IPS DF 4.7 (cell line): ENCODE measurements around the gene MMP24.

ENCODE experiments used
- DNase-seq: peaks from one replicate; pipeline ENCODE4 v3.0.0-alpha.2; 2013; ENCODE audit warnings: low spot score; ENCODE audit errors: extremely low read depth

MMP24 gene

DNA sequence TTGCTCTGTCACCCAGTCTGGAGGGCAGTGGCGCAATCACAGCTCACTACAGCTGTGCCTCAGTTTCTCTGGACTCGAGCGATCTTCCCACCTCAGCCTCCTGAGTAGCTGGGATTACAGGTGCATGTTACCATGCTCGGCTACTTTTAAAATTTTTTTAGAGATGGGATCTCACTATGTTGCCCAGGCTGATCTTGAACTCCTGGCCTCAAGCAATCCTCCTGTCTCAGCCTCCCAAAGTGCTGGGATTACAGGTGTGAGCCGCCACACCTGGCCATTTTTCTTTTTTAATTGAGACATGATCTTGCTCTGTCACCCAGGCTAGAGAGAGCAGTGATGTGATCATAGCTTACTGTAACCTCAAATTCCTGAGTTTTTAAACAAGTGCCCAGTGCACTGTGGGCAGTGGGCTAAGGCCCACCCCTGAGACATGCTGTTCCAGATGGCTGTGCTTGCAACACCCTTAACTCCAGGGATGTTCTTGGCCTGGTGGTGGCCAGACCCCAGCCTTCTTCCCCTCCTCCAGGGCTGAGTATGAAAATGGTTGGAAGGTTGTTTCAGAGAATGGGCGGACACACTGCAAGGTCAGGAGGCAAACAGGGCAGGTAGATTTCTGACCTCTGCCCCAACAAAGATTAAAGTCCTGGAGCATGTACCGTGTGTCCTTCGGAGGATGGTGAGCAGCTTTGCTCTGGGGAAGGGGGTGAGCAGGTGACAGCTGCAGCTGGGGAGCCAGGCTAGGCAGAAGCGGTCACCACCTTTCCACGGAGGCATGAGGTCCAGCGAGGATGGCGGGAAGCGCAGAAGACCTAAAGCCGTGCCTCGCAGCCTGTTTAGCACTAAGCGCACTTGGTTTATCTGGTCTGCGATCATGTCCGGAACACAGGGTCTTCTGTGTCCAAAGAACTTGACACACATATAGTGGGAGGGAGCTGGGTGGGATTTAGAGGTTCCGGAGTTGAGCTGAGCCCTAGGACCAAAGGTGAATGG lies 67.1 kb downstream of the MMP24 start:
- DNase-seq: no peak

- no peak for DNase-seq
These were observed 67.8 kb downstream of the MMP24 start for GRCh38 chr20:35294293-35294685.

- DNase-seq: no peak
These were observed 68.6 kb downstream of the MMP24 start for GRCh38 chr20:35295058-35295457.

DNA sequence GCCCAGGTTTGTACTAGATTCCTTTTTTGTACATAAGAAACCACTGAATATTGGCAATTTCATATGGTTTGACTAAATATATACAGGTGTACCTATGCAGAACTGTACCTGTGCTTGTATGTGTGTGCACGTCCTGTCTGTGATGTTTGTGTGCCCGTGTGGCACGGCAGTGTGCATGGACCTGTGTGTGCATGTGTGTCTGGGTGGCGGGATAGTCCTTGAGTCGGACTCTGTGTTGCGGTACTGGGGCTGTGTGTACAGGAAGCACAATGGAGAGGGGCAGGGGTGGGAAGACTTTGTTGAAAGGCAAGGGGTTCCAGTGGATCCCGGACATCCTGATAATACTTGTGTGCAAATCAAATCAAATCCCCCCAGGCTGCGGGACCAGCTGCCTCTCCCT lies 69.2 kb downstream of the MMP24 start:
- DNase-seq: no peak

DNA sequence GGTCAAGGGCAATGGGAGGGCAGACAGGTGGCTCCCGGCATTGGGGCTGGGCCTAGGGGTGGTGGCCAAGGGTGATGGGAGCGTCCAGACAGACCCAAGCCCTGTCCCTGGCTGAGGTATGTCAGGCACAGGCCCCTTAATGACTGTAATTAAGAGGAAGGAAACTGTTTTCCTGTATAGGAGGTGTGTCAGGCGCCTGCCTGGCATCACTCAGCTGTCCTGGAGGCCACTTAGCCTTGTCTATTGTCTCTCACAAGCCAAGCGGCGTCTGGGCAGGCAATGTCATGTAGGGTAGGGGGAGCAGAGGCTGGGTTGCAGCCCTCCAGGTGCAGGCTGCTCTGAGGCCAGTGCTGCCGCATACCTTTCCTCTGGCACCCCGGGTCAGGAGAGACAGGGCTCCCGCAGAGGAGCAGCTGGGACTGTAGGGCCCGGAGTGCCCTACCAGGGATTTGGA lies 69.6 kb downstream of the MMP24 start:
- DNase-seq: no peak

GRCh38 chr20:35297155-35297554 lies 70.7 kb downstream of the MMP24 start:
- DNase-seq: no peak

DNA sequence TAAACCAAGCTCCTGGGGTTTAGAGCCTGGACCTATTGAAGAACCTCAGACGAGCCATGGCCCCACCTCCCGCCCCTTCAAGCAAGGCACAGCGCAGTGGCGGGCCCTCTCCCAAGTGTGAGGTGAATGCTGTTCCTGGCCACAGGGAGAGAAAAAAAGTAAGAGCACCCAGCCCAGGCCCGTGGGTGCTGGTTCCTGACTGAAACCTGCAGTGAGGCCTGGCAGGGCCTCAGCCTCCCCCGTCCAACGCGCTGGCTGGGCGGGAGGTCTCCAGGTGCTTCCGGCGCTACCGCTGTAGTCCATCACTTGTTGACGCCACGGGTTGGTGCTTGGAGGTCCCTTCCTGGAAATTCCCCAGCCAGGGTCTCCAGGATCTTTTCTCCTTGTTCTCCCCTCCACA lies 71.2 kb downstream of the MMP24 start:
- DNase-seq: no peak

- no peak for DNase-seq
These were observed 71.8 kb downstream of the MMP24 start for GRCh38 chr20:35298264-35298663.

DNA sequence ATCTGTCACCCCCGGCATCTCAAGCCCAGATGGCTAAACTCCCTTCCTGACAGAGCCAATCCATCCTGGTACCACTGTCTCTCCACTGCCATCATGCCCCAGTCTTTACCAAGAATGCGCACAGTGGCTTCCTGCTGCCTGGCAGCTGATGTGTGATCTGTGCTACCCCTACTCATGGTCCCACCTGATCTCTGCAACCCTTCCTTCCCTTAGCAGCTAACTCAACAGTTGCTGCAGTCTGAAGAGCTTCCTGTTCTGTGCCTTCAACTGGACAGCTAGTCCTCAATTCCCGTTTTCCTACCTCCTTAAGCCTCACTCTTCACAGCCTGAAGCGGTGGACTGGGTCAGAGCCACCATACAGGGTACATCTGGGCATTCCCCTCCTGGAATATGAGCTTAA lies 73.3 kb downstream of the MMP24 start:
- no peak for DNase-seq

DNA sequence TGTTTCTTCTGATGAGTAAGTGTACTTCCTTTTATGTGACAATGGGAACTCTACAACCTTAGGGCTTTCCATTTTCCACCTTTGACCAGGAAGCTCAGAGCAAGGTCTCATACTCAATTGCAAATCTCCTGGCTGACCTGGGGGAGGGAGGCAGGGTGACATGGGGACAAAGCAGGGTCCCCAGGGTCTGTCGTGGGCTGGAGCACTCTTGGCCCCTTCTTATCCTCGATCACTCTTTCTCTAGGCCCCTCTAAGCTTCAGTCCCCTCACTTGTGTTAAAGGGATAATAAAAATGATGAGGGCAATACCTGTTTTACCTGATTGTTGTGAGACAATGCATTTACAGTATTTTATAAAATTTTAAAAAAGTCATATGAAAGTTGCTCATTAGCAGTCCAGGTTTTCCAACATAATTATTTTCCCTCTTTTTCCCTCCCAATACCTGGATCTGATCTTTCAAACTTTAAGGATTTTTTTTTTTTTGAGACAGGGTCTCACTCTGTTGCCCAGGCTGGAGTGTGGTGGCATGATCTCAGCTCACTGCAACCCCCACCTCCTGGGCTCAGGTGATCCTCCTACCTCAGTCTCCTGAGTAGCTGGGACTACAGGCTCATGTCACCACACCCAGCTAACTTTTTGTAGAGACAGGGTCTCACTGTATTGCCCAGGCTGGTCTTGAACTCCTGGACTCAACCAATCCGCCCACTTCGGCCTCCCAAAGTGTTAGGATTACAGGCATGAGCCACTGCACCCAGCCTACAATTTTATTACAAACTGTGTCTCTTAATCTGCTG lies 74.2 kb downstream of the MMP24 start:
- DNase-seq: no peak

GRCh38 chr20:35301426-35301825 lies 74.9 kb downstream of the MMP24 start:
- DNase-seq: no peak

DNA sequence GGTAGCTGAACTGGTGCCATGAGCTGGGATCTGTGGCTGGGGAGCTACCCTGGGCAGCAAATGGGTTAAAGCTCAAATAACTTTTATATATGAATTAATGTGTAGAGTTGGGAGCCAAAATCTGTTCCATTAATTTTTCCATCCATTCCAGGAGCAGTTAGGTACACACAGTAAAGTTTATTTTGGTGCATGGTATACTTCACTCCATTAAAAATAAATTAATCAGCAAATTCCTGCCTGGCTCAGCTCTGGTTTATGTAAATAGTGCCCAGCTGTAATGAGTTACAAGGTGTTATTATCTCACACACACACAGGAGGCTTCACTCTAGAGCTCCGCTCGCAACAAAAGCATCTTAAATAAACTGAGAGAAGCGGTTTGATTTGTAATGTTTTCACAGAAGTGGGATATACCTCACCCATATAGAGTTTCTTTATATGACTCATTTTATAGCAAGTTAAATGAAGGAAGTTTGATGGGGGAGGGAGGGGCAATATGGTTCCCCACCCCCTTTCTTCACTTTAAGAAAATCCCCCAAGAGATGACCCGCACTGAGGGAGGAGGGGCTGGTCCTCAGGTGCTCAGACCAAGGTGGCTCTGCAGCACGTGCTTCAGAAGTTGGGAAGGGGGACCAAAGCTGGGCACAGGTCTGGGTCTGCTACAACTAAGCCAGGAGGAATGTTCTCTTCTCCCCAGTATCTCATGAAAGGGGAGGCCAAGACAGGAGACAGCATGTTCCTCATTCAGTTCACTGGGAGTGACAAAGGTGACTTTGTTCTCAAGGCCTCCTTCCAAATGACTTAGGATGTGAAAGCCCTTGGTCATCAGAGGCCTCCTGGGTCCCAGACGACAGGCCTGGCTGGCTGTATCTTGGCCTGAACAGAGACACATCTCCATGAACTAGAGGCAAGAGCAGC lies 76.2 kb downstream of the MMP24 start:
- no peak for DNase-seq

DNA sequence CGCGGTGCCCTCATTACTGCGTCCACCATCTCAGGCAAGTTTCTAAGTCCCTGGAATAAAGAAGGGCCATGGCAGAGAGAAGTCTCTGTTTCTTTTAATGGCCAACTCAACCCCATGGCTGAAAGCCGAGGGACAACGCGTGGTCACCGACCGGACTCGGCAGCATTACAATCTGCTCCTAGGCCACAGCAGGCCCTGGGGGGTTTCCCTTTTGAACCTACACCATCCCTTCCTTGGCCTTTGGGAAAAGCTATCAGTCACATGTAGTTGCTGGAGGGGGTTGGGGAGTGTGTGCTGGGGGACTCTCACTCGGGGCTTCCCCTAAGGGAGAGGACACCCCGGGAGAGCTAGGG lies 76.9 kb downstream of the MMP24 start:
- DNase-seq: no peak

DNA sequence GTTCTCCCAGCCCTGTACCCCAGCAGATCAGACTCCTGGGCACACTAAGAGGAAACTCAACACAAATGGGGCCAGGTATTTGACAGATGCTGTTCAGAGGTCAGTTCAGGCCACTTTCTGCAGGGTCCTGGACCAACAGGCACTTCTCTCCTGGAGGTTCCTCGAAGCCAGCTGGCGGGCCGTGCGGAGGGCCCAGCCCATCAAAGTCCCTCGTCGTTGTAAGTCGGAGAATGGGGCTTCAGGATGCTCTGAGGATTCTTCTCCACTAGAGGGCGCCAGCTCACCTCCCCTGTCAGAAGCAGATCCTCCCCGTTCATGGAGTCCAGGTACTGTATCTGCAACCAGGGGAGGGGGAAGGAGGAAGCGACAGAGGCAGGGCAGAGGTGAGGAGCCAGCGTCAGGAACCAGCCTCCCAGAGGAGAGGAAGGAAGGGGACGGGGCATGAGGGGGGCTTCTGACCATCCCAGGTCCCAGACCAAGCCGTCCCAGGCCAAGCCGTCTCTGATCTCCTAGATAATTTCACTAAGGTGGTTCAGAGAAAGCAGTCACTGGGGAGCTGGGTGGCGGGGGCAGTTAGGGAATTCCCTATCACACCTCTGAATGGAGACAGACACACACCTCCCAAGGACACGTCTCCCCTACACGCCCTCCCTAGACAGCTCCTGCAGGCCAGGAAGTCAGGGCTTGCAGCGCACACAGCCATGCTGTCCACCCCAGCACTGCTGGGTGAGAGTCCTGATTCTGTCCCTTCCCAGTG lies 77.4 kb downstream of the MMP24 start:
- DNase-seq: peak; percentile 89

- DNase-seq: no peak
These were observed 78.5 kb downstream of the MMP24 start for GRCh38 chr20:35304956-35305355.

GRCh38 chr20:35305682-35306556 lies 79.4 kb downstream of the MMP24 start:
- DNase-seq: no peak

- DNase-seq: peak; percentile 69
These were observed 80.5 kb downstream of the MMP24 start for GRCh38 chr20:35306931-35307517.

DNA sequence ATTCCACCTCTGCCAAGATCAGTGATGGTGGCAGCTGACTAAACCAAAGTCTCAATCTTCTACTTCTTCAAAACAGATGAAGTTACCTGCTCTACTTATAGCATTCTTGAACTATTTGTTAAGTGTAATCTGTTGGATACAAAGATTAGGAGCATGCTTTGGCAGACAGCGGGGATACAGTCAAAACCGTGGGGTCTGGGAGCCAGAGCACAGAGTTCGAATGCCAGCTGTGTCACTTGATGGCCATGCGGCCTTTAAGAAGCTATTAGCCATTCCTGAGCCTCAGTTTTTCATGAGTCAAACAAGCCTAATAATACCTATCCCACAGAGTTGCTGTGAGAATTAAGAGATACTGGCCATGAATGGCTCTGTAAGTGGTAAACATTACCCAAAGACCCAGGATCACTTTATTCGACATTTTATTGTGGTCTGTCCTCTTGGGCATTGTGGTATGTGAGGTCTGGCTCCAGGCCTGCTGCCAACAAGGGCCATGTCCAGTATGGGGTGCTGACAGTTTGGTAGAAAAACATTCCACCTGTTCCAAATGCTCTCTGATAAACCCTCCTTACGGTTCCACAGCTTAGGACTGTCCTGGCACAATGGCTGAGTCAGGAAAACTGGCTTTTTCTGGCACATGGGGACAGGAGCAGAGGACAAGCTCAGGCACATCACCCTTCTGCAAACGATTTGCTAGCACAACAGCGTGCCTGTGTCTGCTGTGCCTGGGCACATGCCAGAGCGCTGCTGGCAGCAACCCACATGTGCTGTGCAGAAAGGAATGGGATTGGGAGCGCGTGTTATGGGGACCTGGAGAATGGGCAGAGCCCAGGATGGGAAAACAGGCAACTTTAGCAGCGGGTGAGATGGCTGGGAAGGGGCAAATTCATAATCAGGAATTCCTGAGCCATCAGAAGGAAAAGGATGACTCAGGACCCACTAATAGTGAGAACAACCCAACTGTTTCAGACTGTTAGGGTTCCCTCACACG lies 81.5 kb downstream of the MMP24 start:
- no peak for DNase-seq
